PC-3 (cell line): ENCODE data around the gene DZIP3.

Experiments used
- CTCF ChIP-seq: fragments of 300-600 bp; sonication (generic); conservative IDR thresholded peaks from 2 replicates; pipeline ENCODE4 v1.5.1; 2017; ENCODE audit warnings: antibody characterized with exemption, low read depth, mild to moderate bottlenecking, low read length
- EZH2 ChIP-seq: fragments of 300-600 bp; sonication (generic); IDR thresholded peaks from one replicate; pipeline ENCODE4 v1.6.1; 2017; ENCODE audit warnings: antibody characterized with exemption, mild to moderate bottlenecking, low read length; ENCODE audit not compliant: unreplicated experiment
- EZH2phosphoT487 ChIP-seq: fragments of 300-600 bp; sonication (generic); IDR thresholded peaks from 2 replicates; pipeline ENCODE4 v1.6.1; 2018; ENCODE audit warnings: mild to moderate bottlenecking, antibody characterized with exemption, low read length, borderline replicate concordance

DNA sequence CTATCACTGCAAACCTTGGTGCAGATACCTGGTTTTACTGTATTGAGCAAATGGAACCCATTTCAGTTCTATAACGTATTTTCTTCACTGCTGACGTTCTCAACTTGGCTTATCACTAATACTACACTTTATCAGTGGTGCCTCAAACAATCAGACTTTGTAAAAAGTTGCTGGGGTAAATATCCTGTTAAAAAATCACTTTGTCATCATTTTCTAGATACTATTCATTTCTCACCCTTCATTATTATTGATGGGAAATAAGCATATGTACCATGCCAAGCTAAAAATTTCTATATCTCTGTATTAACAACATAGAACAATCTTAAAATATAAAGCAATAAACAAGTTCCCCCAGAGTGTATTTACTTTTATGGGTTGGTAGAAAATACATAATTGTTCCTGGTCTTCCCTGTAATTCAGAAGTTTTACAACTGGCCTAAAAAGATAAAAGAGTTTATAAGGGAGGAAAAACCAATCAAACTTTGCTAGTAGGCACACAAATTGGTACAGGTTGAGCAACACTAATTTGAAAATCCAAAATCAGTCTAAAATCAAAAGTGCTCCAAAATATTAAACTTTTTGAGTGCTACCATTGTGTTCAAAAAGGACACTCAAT lies 33.4 kb upstream of the DZIP3 start:
- TF ChIP-seq CTCF (no peak), EZH2 (no peak), EZH2phosphoT487 (no peak)
